A204.1 (cell line): ENCODE data around the gene PDE1A.

ENCODE experiments used
- FAIRE-seq: peaks from 2 replicates; lab custom pipeline; 2012; peaks lifted over from hg19 to GRCh38; lab: Jason Lieb, UNC

Gene PDE1A

DNA sequence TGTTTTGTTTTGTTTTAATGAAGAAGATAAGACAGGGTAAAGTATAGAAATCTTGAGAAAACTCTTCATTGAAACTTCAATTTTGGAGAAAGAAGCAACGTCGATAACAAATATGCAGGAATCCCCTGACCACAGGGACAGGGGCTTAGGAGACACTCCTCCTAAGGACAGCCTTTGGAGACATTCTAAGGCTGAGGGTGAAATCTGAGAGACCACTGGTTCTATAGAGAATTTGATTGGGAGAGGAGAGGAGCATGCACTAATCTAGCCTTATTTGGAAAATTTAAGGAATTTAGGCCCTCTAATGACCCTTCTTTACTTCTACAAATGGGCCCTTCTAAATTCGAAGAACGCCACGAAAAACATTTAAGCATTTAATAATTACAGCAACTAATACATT is 233.5 kb downstream of the PDE1A start:
- FAIRE-seq = no peak

DNA sequence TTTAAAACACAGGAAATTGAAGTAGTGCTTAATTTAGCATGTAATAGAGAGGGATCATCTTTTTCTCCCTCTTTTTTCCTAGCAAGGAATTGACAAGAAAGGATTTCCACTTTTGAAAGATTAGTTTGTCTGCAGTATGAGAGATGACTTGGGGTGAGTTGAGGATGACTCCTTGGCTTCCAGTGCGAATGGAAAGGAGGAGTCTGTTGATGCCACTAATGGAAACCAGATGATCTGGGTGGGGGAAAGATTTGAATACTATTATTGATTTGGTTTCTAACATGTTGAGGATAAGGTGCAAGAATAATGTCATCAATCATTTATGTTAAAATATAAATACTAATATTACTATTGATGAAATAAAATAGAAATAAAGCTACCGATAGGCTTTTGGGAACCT is 235.8 kb downstream of the PDE1A start:
- FAIRE-seq = no peak

DNA sequence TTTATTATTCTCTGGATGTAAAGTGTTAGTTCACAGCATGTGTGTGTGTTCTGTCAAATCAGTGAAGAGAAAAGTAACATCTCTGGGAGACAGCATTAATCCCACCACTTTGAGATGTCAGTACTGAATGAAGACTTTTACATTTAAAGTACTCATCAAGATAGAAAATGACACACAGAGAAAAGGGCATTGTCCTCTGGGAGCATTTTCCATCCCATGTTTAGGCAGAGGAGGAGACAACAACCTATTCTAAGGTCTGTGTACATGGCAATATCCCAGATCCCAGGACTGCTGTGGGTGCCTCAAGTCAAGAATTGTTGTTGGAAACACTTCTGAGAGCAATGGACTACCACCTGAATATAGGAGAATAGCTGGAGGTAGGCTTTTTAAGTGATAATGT is 239.7 kb downstream of the PDE1A start:
- no peak for FAIRE-seq

DNA sequence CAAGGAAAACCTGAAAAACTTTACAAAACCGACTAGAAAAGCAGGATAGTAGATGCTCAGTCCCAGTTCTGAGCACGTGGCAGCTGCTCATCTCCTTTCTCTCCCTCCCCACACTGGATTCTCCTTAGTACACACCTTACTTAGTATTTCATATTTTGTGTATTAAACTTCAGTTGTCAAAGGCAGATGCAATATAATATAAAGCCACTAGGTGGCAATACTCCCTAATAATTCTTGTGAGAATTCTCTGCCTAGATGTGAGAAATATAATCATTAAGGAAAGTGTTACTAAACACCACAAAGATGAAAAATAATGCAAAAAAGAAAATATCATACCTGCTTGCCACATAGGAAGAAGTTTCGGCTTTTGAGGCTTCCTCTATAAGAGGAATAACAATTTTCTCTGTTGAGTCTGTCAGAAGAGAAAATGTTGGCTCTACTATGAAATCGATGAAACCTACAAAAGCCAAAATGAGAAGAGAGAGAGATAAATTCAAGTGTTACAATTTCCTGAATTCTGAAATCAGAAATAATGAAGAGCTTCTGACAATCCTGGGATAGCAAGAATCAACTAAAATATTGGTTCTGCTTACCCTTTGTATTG is 240.6 kb downstream of the PDE1A start:
- FAIRE-seq = peak; percentile 88

DNA sequence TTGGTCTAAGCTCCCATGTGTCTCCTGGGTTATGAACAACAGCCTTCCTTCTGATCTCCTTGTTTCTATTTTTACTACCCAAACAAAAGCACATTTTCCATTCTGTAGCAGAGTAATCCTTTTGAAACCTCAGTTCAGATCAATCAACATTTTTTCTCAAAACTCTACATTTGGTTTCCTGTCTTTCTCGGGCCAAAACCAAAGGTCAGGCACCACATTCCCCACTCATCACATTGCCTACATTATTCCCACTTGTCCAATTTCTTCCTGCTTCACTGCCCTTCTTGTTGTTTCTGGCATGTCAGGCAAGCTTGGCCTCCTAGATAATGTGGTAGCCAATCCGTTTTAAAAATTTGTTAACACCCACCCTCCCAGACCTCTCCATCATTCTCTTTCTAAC is 244.4 kb downstream of the PDE1A start:
- no peak for FAIRE-seq

DNA sequence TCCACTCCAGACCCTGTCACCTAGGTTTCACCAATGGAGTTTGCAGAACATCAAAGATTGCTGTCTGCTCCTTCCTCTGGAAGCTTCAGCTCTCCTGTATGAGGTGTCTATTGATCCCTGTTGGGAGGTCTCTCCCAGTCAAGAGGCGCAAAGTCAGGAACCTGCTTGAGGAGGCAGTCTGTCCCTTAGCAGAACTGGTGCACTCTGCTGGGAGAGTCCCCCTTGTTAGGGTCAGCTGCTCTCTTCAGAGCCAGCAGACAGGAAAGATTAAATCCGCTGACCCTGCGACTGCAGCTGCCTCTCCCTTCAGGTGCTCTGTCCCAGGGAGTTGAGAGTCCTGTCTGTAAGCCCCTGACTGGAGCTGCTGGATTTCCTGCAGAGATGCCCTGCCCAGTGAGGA is 245.5 kb downstream of the PDE1A start:
- no peak for FAIRE-seq

DNA sequence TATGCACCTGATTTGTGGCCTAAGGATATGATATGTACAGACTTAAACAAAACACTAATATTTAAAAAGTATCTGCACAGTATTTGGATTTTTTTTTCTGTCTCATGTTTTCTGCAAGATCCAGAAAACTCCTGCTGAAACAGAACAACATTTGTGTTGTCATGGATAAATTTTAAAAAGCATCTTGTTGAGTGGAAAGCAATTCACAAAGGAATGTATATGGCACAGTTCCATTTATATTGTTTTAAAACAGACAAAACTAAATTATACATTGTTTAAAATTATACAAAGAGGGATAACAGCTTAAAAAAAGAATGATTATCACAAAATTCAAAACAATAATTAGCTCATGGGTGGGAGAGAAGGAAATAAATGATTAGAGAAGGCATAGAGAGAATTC is 247.7 kb downstream of the PDE1A start:
- FAIRE-seq = no peak

DNA sequence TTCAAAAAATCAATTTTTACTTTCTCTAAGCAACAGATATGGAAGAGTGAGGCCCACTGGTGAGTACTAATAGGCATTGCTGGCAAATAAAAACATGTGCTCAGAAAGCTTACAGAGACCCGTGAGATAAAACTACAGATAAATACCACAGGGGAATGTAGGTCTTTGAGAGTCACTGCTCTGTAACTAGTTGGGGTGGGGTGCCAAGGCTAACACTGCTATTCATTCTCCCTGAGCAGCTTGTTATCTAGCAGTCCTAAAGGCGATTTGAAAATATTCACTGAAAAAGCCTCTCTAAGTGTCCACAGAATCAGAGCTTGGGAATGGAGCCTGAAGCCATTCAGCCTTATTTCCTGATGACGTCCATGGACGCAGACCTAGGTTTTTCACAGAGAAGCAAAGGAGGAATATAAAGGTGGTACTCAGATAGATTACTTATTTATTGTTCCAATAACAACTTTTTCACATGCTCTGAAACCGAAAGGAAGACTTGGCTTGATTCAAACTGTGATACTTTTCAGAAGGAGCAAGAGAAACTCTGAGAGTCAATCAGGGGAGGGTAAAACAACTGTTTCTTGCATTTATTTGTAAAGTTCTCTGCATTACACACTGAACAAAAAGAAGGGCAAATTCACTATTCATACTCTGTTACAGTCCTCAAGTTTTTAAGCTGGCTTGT is 252.8 kb downstream of the PDE1A start:
- no peak for FAIRE-seq

DNA sequence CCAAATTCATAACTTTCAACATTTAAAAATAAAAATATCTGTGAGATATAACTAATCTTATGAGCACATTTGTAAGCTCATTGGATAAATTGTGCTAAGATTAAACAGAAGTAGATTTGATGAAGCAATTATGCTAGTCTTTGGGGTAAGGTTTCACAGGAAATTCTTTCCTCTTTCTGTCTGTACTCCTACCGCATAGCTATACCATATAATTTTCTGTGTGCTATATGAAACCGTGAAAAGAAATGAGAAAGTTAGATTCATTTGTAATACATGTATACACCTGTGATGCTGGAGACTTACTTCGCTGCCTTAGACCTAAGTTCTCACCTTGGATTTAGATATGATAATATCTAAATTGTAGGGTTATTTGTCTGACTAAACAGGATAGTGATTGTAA is 256.5 kb downstream of the PDE1A start:
- FAIRE-seq = no peak

DNA sequence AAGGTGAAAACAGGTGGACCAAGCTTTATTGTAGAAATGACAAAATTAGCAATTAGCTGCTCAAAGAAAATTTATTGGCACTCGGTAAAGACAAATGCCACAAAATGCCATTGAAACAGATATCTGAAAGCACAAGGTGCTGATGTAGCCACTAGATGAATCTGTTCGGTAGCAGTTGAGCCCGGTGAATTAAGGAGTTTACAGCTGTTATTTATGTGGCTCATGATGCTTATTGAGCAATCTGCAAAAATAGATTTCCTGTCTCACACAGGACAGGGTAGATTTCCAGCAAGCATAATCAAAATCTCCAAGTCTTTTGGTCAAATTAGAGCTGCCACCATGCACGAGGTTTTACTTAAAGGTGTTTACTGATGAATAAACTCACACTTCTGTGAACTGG is 259.0 kb downstream of the PDE1A start:
- FAIRE-seq = no peak

DNA sequence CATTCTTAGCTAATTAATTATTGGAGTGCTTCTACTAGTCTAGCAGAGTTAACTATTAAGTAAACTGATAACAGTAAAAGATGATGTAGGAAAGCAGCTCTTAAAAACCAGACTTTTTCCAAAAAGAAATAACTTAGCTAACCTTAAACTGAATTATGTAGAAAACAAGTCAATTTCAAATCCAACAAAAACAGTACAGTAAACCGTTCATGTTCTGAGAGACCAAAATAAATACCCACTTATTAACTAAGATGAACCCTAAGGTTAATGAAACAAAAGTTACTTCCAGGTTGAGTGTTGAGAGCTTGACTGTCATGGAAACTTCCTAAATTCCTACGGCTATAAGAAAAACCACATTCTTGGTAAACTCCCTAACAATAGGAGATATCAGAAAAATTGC is 260.0 kb downstream of the PDE1A start:
- FAIRE-seq = no peak

DNA sequence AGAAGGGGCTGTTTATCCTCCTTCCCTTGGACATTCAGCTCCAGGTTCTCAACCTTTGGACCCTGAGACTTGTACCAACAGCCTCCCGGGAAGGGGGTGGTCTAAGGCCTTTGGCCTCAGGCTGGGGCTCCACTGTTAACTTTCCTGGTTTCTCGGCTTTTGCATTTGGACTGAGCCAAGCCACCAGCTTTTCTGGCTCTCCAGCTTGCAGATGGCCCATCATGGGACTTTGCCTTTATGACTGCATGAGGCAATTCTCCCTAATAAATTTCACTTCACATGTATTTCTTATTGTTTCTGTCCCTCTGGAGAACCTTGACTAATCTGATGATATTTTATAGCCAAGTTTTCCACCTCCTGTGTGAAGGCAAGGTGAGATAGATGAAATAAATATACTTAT is 260.4 kb downstream of the PDE1A start:
- FAIRE-seq = no peak

DNA sequence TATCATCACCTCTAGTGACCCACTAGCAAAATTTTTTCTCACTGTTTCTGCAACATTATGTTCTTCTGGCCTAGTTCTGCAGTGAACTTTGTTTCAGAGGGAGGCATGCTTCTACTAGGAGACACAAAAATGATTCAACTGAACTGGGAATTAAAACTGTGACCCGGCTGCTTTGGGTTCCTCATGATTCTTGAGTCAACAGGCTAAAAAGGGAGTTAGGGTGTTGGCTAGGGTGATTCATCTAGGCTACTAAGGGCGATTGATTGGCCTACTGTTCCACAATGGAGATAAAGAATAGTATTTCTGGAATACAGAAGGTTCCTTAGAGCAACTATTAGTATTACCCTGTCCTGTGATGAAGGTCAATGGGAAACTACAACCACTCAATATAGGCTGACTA is 261.6 kb downstream of the PDE1A start:
- no peak for FAIRE-seq

DNA sequence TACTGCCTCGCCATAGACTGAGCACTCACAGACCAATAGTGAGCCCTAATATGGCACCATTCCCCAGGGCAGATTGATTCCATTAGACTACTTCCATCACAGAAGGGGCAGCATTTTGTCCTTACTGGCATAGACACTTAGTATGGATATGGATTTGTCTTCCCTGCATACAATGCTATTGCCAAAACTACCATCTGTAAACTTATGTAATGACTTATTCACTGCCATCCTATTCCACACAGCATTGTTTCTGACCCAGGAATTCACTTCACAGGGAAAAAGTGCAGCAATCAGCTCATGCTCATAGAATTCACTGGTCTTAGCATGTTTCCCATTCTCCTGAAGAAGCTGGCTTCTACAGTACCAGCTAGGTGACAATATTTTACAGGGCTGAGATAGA is 262.1 kb downstream of the PDE1A start:
- FAIRE-seq = no peak

DNA sequence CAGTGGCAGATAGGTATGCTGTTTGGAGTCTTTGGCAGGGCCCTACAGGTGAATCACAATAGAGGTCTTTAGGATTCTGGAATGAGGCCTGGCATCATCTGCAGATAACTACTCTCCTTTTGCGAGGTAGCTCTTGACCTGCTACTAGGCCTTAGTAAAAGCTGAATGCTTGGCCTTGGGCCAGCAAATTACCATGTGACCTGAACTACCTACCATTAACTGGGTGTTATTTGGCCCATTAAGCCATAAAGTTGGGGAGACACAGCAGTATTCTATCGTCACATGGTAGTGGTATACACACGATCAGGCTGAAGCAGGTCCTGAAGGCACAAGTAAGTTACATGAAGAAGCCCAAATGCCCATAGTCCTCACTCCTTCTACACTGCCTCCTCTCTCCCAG is 263.0 kb downstream of the PDE1A start:
- no peak for FAIRE-seq

DNA sequence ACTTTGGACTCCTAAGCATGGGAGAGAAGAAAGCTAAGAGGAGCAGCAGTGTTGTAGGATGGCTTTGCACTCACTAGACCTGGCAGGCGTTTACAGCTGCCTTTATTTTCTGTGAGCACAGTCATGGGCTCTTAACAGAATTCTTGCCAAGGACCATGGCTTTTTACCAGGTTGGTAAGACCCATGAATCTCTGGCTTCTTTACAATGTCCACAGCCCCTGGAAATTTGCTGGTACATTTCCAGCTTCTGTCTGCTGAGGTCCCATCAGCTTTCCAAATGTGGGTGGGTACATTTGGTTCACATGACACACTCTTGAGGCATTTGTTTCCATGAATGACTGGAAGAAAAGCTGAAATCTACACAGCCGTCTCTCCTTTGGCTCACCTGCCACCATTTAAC is 278.5 kb downstream of the PDE1A start:
- FAIRE-seq = no peak

DNA sequence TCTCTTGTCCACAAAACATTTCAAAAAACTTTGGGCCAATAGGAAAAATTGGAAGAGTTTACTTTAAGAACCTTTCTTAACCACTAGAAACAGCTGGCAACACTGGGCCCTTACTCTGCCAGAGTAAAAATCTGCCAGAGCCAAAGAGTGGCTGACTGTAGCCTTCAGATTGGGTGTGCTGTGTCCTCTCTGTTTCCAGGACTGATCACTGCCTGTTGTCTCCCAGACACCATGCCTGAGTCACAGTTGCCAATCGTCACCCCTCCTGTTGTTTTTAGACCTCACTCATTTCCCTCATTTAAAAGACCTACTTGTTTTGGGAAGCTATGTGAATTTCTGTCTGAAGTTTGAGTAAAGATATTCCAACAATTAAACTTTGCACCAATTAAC is 282.1 kb downstream of the PDE1A start:
- no peak for FAIRE-seq

DNA sequence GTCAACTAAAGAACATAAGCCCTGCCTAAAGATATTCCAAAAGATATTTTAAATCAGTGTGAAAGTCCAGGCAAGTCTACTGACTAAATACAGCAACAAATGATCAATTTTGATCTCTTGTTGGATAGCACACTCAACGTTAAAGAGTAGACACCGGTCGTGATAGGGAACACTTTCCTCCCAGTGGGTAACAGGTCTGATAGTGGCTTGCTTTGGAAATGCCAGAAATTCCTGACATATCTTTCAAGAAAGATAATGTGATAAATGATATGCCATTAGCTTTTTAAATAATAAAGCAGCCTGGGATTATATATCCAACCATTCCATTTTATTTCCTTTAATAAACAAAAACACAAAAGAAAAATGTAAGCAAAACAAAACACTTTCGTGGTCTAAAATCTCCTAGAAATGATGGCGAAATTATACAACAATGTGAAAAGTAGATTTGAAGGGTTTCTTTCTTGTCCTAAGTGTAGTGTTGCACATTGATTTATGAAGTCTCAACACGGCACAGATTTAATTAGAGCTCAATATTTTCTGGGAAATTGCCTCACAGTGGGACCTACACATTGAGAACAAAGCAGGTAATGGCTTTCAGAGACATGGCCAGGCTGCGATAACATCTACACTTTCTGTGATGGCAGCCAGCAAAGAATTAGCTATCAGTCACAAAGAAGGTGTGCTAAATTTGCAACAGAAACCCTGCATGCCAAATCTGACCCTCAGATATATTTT is 282.6 kb downstream of the PDE1A start:
- no peak for FAIRE-seq

DNA sequence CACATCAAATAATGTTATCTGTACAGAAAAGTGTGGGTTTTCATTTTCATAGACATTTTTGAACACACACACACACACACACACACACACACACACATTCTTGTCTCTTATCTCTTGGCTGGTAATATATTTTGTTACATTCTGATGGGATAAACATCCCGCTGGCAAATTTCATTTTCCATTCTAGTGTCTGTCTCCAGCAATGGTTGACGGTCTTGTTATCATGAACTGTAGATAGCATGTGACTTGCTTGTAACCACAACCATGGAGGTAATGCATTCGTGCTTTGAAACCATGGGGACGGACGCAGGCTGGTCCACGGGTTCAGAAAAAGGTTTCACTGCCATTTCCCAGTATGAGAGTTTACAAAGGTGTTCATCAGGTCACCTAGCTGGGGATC is 284.8 kb downstream of the PDE1A start:
- FAIRE-seq = no peak

DNA sequence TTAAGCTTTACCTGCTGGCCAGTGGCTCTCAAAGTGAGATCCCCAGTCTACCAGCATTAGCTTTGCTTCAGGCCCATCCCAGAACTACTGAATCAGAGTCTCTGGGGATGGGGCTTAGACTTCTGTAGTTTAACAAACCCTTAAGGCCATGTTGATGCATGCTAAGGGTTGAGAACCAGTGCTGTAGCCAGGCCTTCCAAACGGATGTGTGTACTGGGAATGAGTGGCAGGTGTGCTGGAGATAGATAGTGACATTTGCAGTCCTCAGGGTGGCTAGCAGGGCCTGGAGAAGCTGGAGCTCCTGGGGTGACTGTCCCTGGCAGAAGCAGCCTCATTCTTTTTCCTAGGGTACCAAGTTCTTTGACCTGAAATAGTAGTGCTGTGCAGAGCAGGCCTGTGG is 292.6 kb downstream of the PDE1A start:
- FAIRE-seq = no peak

DNA sequence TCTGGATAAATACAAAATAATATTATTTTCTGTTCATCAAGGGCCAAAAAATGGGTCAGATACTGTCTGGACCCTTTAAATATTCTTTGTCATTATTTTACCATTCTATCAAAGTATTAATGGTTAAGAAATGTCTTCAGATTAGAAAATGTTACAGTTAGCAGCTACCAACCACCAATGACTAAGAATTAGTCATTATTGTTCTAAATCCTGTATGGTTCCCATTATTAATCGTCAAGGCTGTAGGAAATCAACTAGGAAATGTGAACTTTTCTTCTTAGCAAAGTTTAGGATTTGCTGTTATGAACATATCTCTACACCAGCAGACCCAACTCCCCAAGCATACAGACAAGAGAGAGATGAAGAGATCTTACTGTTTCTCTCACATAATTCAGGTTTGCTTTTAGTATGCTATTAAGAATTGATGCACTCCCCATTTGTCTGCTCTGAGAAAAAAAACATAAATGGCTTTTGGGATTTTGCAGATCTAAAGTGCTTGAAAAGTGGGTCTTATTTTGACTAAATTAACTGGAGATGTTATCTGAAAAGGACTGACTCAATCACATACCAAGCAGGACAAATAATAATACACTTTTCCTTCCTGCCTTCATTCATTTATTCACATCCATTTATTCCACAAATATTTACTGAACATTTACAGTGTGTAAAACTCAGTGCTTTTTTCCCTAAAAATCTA is 293.5 kb downstream of the PDE1A start:
- no peak for FAIRE-seq

DNA sequence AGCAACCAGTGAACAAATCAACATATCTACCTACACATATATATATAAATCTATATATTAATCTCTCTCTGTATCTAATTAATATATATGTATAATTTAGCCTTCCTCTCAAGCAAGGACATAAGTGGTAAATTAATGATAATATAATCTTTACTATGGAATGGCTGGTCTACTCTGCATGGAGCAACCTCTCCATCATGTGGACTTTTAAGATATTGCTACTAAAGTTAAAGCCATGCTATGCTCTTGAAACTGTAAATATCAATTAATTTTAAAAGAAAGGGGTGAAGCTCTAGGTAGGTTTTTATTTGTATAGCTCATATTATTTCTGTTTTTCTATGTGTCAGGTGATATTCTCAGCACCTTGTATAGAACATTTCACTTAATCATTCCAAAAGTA is 294.2 kb downstream of the PDE1A start:
- FAIRE-seq = no peak
